ENCODE results near the gene PRRC2A. TPM values are rescaled to one million over a fixed set of nuclear protein-coding genes. Genes with fewer than 3 reads are reported as not detected.

The PRRC2A gene
- total RNA-seq, 3 donors from 2014 or later: 42.7 to 57.2 (median 57.0) TPM

DNA sequence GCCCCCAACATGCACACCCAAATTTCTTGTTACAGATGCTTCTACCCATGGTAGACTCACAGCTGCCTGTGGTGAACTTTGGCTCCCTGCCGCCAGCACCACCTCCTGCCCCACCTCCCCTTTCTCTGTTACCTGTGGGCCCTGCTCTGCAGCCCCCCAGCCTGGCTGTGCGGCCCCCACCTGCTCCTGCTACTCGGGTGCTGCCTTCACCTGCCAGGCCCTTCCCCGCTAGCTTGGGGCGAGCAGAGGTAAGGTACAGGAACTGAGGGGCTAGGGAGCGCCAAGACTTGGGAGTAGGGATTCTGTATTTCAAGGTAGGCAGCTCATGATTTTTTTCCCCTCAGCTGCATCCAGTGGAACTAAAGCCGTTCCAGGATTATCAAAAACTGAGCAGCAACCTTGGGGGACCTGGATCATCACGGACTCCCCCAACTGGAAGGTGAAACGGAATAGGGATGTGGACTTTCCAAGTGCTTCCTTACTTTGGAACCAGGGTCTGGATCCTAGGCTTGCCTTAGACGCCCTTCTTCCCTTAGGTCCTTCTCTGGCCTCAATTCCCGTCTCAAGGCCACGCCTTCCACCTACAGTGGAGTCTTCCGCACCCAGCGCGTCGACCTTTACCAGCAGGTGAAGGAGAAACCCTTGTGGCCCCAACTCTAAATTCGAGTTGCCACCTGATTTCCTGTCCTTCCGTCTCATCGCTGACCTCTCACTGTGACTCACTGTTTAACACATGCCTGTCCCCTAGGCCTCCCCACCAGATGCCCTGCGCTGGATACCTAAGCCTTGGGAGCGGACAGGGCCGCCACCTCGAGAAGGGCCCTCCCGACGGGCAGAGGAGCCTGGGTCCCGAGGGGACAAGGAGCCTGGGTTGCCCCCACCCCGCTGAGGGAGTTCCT, 16.4 kb downstream of the PRRC2A start:
- H3K27me3 ChIP-seq: no peaks in the 10 kb centered on the region
- H3K27ac ChIP-seq: no peak overlapping the region
- TF ChIP-seq CTCF (IDR thresholded peaks at IDR 0.05) (no peak), POLR2A (IDR thresholded peaks at IDR 0.05) (no peak), POLR2AphosphoS5 (IDR thresholded peaks at IDR 0.05) (no peak)
- no peak overlapping the region for H3K4me3 ChIP-seq
- no peak for DNase-seq (ENCODE audit: low spot score in 2 of 2)
- H3K36me3 ChIP-seq: peaks cover 28% of the 10 kb centered on the region
- no peaks in the 10 kb centered on the region for H3K4me1 ChIP-seq
- no peaks in the 10 kb centered on the region for H3K9me3 ChIP-seq
- intact Hi-C loops (cut with DNase I; ENCODE audit: low total_unique reads): no loop called here

GRCh38 chr6:31639043-31639442, 18.5 kb downstream of the PRRC2A start:
- no peak overlapping the region for H3K27ac ChIP-seq
- TF ChIP-seq CTCF (IDR thresholded peaks at IDR 0.05): no peak
- no peak for TF ChIP-seq POLR2AphosphoS5 (IDR thresholded peaks at IDR 0.05)
- TF ChIP-seq POLR2A (IDR thresholded peaks at IDR 0.05): no peak
- no peaks in the 10 kb centered on the region for H3K9me3 ChIP-seq
- peaks cover 30% of the 10 kb centered on the region for H3K36me3 ChIP-seq
- H3K4me3 ChIP-seq: no peak overlapping the region
- intact Hi-C loops (cut with DNase I; ENCODE audit: low total_unique reads): no loop called here
- no peaks in the 10 kb centered on the region for H3K4me1 ChIP-seq
- no peak for DNase-seq (ENCODE audit: low spot score in 2 of 2)
- no peaks in the 10 kb centered on the region for H3K27me3 ChIP-seq

DNA sequence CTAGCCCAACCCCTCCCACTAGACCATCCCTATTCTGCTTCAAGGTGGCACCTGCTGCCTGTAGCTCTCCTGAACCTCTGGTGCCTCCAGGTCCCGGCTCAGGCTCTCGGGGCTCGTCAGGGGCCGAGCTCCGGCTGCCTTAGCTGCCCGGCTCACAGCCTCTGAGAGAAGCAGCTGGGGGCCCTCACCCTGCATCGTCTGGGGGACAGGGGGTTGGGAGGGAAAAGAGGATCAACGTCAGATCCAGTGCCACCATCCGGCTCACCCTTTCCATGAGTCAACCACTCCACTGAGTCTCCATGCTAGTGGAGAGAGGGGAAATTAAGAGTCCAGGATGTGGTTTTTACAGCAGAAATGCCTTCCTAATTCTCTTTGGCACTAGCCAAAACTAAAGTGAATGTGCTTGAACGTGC, 18.9 kb downstream of the PRRC2A start:
- Histone ChIP-seq H3K27me3 (no peaks in the 10 kb centered on the region), H3K4me1 (no peaks in the 10 kb centered on the region), H3K36me3 (peaks cover 34% of the 10 kb centered on the region), H3K27ac (no peak overlapping the region), H3K4me3 (no peak overlapping the region), H3K9me3 (no peaks in the 10 kb centered on the region)
- intact Hi-C loops (cut with DNase I; ENCODE audit: low total_unique reads): no loop called here
- TF ChIP-seq POLR2A (IDR thresholded peaks at IDR 0.05): no peak
- no peak for TF ChIP-seq CTCF (IDR thresholded peaks at IDR 0.05)
- no peak for TF ChIP-seq POLR2AphosphoS5 (IDR thresholded peaks at IDR 0.05)
- DNase-seq (ENCODE audit: low spot score in 2 of 2): no peak

GRCh38 chr6:31640612-31641011, 20.1 kb downstream of the PRRC2A start:
- H3K9me3 ChIP-seq: no peaks in the 10 kb centered on the region
- no peaks in the 10 kb centered on the region for H3K4me1 ChIP-seq
- DNase-seq (ENCODE audit: low spot score in 2 of 2): no peak
- no peak for TF ChIP-seq POLR2AphosphoS5 (IDR thresholded peaks at IDR 0.05)
- no peak for TF ChIP-seq CTCF (IDR thresholded peaks at IDR 0.05)
- no peak for TF ChIP-seq POLR2A (IDR thresholded peaks at IDR 0.05)
- no peak overlapping the region for H3K4me3 ChIP-seq
- no peak overlapping the region for H3K27ac ChIP-seq
- intact Hi-C loops (cut with DNase I; ENCODE audit: low total_unique reads): no loop called here
- H3K36me3 ChIP-seq: peaks cover 40% of the 10 kb centered on the region
- H3K27me3 ChIP-seq: no peaks in the 10 kb centered on the region

- Histone ChIP-seq H3K27me3 (no peaks in the 10 kb centered on the region), H3K36me3 (peaks cover 40% of the 10 kb centered on the region), H3K27ac (no peak overlapping the region), H3K4me1 (no peaks in the 10 kb centered on the region), H3K4me3 (no peak overlapping the region), H3K9me3 (no peaks in the 10 kb centered on the region)
- TF ChIP-seq CTCF (IDR thresholded peaks at IDR 0.05) (no peak), POLR2A (IDR thresholded peaks at IDR 0.05) (no peak), POLR2AphosphoS5 (IDR thresholded peaks at IDR 0.05) (no peak)
- intact Hi-C loops (cut with DNase I; ENCODE audit: low total_unique reads): no loop called here
- DNase-seq (ENCODE audit: low spot score in 2 of 2): no peak
Measured at GRCh38 chr6:31641370-31641769, 20.9 kb downstream of the PRRC2A start.
